NB4 (cell line): Measurements from ENCODE around the gene ATP5PD.
A peak's percentile ranks its signal among the peaks of the same experiment; 100 is the strongest.

Experiments used
- DNase-seq: peaks from one replicate; pipeline ENCODE4 v3.0.0; 2010; ENCODE audit warnings: low read depth
- H3K4me3 ChIP-seq: one replicate; pipeline ENCODE4 v1.5.1; 2011; ENCODE audit warnings: mild to moderate bottlenecking, low read depth, low read length, moderate library complexity
- CTCF ChIP-seq: IDR thresholded peaks from one replicate; pipeline ENCODE4 v1.5.1; 2012; ENCODE audit warnings: low read depth, low read length
- MAX ChIP-seq: IDR thresholded peaks from 2 replicates; pipeline ENCODE4 v1.6.1; 2011; ENCODE audit warnings: low read depth, low read length
- MYC ChIP-seq: IDR thresholded peaks from 2 replicates; pipeline ENCODE4 v1.6.1; 2011; ENCODE audit warnings: low read depth, low read length
- POLR2A ChIP-seq: IDR thresholded peaks from 2 replicates; pipeline ENCODE4 v1.6.1; 2011; ENCODE audit warnings: mild to moderate bottlenecking; ENCODE audit not compliant: insufficient read length; ENCODE audit errors: extremely low read depth

Gene ATP5PD

DNA sequence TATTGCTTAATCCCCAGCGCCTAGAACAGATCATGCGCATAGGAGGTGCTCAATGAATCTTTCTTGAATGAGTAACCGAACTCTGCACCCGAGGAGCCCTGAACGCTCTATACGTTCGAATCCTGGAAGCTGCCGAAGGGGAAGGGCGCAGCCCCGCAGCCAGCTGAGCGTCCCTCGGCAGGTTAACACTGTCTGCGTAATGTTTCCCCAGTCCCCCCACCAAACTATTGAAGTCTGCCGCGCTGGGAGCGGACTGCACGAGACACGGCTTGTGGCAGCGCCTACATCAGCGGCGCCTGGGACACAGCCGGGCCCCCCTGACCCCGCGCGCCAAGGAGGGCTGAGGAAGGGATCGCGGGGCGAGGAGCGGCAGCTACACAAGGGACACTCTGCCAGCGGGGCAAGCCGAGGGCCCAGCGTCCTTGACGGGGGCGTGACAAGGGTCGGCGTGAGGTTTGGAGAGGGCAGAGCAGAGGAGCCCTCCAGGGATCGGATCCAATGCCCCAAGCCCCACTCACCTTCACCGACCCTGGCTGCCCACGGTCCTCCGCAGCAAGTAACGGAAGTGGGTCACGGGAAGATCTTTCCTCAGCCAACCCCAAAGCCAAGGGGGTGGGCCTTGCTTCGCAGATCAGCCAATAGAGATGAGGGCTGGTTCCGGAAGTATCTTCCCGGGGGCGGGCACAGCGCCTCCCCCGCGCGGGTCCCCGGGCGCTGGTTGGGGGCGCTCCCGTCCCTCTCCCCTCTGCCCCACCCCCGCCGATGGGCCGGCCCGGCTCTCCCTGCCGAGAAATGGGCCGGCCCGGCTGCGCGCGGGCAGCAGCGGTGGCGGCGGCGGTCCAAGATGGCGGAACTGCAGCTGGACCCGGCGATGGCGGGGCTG is at the start of gene ATP5PD, which contains the start of gene KCTD2:
TSS of gene ATP5PD (minus strand) at position 563 of the 883 bp plus-strand sequence. CDS start 4,319 bp downstream, outside the sequence.
TSS of gene KCTD2 (plus strand) at position 819 of the 883 bp plus-strand sequence. CDS start at position 845, 26 bp downstream.
- TF ChIP-seq MYC (no peak; the same call in 1 of the 2 replicates), MAX (no peak), POLR2A (peak; percentile 95), CTCF (no peak)
- H3K4me3 ChIP-seq = peak within 1 kb of the TSS; percentile 89
- DNase-seq = peak; percentile 97

DNA sequence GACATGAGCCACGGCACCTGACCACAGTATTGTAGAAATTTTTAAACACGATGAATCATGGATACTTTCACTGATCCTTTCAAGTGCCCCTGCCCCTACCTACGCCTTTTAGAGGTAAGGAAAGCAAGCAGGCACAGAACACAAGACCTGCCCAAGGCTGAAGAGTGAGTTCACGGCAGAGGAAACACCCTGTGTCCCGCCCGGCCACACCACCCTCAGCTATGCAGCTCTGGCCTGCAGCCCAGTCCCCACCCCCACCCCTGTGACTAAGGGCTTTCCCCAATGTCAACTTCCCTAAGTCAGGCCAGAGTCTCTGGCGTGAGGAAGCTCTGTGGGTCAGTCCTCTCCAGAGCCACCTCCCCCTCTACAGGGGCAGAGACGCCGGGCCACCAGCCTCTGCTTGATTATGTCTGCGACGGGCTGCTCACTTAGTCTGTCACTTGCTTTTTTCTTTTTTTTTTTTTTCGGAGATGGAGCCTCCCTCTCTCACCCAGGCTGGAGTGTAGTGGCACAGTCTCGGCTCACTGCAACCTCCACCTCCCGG is 49.4 kb upstream of the ATP5PD start:
- H3K4me3 ChIP-seq = no peak overlapping the region
- no peak for TF ChIP-seq MYC
- no peak for TF ChIP-seq MAX
- no peak for TF ChIP-seq POLR2A
- TF ChIP-seq CTCF = no peak
- DNase-seq = peak; percentile 92

- no peak overlapping the region for H3K4me3 ChIP-seq
- TF ChIP-seq MYC (no peak), CTCF (no peak), MAX (no peak), POLR2A (no peak)
- DNase-seq = no peak
These were observed 48.2 kb upstream of the ATP5PD start for GRCh38 chr17:75094871-75095399.

DNA sequence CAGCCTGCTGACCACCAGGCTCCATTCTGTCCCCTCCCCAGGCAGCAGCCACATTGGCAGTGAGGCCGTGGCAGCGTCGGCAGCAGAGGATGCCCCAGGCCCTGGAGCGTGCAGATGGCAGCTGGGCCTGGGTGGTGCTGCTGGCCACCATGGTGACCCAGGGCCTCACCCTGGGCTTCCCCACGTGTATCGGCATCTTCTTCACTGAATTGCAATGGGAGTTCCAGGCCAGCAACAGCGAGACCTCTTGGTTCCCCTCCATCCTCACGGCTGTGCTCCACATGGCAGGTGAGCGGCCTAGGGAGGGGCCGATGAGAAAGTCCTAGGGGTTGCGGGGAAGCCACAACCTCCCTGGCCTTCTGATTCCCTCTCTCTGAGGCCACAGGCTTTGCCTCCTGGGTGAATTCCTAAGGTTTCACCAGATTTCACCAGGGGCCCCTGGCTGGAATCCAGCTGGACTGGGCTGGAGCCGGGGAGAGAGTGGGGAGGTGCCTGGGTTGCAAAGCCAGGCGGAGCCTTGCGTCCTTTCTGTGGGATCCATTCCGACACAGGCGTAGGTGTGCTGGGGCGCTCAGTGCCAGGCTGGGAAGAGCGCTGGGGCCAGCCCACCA is 46.9 kb upstream of the ATP5PD start:
- H3K4me3 ChIP-seq = no peak overlapping the region
- no peak for TF ChIP-seq MAX
- TF ChIP-seq MYC = no peak
- no peak for TF ChIP-seq CTCF
- no peak for TF ChIP-seq POLR2A
- DNase-seq = no peak

- H3K4me3 ChIP-seq = no peak overlapping the region
- DNase-seq = no peak
- TF ChIP-seq CTCF = no peak
- TF ChIP-seq POLR2A = no peak
- no peak for TF ChIP-seq MYC
- no peak for TF ChIP-seq MAX
These were observed 45.1 kb upstream of the ATP5PD start for GRCh38 chr17:75091855-75092327.
